Measurements from ENCODE around the gene LBX1.

Gene LBX1

DNA sequence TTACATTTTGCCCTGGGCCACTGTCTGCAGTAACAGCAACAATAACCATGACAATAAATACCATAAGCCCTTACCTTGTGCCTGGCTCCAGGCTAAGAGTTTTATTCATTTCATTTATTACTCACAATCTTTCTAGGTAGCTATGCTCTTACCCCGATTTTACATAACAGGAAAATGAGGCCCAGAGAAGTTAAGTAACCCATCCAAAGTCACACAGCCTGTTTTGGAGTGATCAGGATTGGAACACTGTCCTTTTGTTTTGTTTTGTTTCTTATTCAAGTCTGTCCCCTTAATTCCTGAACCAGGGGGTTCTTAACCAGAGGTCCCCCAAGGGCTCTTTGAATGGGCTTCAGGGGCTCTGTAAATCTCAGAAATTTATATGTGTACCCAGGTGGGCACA, 4.2 kb upstream of the LBX1 start:
- ChIA-PET CTCF (no interaction called here), POLR2A (no interaction called here)
- DNase-seq (ENCODE audit: extremely low spot score) = no peak
- TF ChIP-seq BHLHE40 (IDR thresholded peaks at IDR 0.05; ENCODE audit: borderline replicate concordance) (no peak), NFRKB (IDR thresholded peaks at IDR 0.05) (no peak), L3MBTL2 (conservative IDR thresholded peaks at IDR 0.05) (no peak), TARDBP (IDR thresholded peaks at IDR 0.05) (no peak), FOXK2 (IDR thresholded peaks at IDR 0.05) (no peak), SUZ12 (IDR thresholded peaks at IDR 0.05) (no peak)

DNA sequence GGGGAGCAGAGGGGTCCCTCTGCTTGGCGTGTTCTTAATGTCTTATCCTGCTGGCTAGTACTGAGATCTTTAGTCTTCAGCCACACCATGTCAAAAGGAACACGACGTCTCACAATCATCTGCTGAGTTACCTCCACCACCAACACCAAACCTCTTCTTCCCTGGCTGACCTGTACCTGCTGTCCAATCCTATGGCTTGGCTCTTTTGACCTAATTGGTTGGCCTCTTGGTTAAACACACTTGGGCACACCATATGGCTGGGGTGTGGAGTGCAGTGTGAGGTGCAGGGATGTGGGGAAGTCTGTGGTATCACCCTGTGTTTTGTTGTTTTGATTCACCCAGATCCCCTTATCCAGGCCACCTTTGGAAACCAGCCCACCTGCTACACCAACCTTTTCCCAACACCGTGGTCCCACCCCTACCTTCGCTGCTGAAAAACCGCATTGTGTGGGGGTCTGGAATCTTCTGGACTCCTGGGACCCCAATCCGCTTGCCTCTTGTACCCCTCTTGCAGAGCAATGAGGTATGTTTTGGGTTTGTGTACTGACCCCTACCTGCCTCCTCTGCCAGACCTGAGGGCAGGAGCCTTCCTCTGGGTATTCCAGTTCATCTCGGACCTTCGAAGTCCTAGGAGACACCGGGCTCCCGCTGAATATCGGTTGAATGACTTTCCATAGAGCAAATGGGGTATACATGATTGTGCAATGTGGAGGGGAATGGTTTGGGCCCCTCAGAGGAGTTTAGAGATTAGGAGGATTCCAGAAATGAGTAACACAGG, 2.8 kb upstream of the LBX1 start:
- ChIA-PET CTCF (no interaction called here), POLR2A (interaction anchor here (1.0 kb wide), 1 partner anchor 56 kb away, joined by 3 read pairs; no protein-coding TSS in a partner anchor)
- no peak for DNase-seq (ENCODE audit: extremely low spot score)
- TF ChIP-seq HDGF (IDR thresholded peaks at IDR 0.05; ENCODE audit: borderline replicate concordance) = no peak
- no peak for TF ChIP-seq CTBP1 (IDR thresholded peaks at IDR 0.05; ENCODE audit: borderline replicate concordance)
- TF ChIP-seq TARDBP (IDR thresholded peaks at IDR 0.05) = no peak
- no peak for TF ChIP-seq FOXA1 (IDR thresholded peaks at IDR 0.05)

- ChIA-PET POLR2A (interaction anchor here (1.0 kb wide), 2 partner anchors 12 to 57 kb away, joined by 3 read pairs; no protein-coding TSS in a partner anchor), CTCF (interaction anchor here (2.6 kb wide), 1 partner anchor 17 kb away, joined by 19 read pairs; no protein-coding TSS in a partner anchor)
- no peak for TF ChIP-seq L3MBTL2 (conservative IDR thresholded peaks at IDR 0.05)
- DNase-seq (ENCODE audit: extremely low spot score) = no peak
Observed at GRCh38 chr10:101231092-101231491, 1.8 kb upstream of the LBX1 start.

- ChIA-PET POLR2A (interaction anchor here (1.0 to 1.8 kb wide), 7 partner anchors 10 to 62 kb away, joined by 3 to 17 read pairs (median 4); no protein-coding TSS in a partner anchor), CTCF (interaction anchor here (1.2 to 2.6 kb wide), 2 partner anchors 16 to 36 kb away, joined by 5 to 19 read pairs; no protein-coding TSS in a partner anchor)
- no peak for TF ChIP-seq FOXM1 (IDR thresholded peaks at IDR 0.05; ENCODE audit: borderline replicate concordance)
- no peak for TF ChIP-seq ZNF384 (IDR thresholded peaks at IDR 0.05)
- no peak for TF ChIP-seq PKNOX1 (IDR thresholded peaks at IDR 0.05)
- TF ChIP-seq HDGF (IDR thresholded peaks at IDR 0.05; ENCODE audit: borderline replicate concordance) = no peak
- no peak for TF ChIP-seq BHLHE40 (IDR thresholded peaks at IDR 0.05; ENCODE audit: borderline replicate concordance)
- no peak for TF ChIP-seq CTBP1 (IDR thresholded peaks at IDR 0.05; ENCODE audit: borderline replicate concordance)
- no peak for TF ChIP-seq NFRKB (IDR thresholded peaks at IDR 0.05)
- no peak for TF ChIP-seq LEF1 (IDR thresholded peaks at IDR 0.05; ENCODE audit: borderline replicate concordance)
- no peak for TF ChIP-seq FOXA1 (IDR thresholded peaks at IDR 0.05)
- TF ChIP-seq FOXK2 (IDR thresholded peaks at IDR 0.05) = no peak
- no peak for TF ChIP-seq TARDBP (IDR thresholded peaks at IDR 0.05)
- TF ChIP-seq SUZ12 (IDR thresholded peaks at IDR 0.05) = no peak
- DNase-seq (ENCODE audit: extremely low spot score) = peak; percentile 75
Observed at GRCh38 chr10:101230183-101230917, 1.1 kb upstream of the LBX1 start.

DNA sequence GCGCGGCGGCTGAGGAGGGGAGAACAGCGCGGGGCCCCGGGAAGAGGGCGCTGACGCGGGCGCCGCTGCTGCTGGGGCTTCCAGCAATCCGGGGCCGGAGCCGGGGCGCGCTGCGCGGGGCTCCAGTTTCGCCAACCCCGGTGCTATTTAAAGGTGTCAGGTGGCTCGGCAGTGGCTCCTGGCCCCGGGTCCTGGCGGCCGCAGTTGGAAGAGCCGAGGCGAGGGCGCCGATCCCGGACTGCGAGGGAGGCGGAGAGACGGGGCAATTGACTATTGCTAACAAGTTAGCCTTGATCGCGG, 347 bp downstream of the LBX1 start:
- DNase-seq (ENCODE audit: extremely low spot score) = no peak
- POLR2A ChIA-PET = interaction anchor here (0.5 to 1.8 kb wide), 9 partner anchors 8 to 238 kb away, joined by 3 to 17 read pairs (median 6); no protein-coding TSS in a partner anchor
- CTCF ChIA-PET = interaction anchor here (2.6 kb wide), 1 partner anchor 15 kb away, joined by 19 read pairs; no protein-coding TSS in a partner anchor
- no peak for TF ChIP-seq ZNF384 (IDR thresholded peaks at IDR 0.05)
- no peak for TF ChIP-seq LEF1 (IDR thresholded peaks at IDR 0.05; ENCODE audit: borderline replicate concordance)
- TF ChIP-seq TARDBP (IDR thresholded peaks at IDR 0.05) = no peak
- no peak for TF ChIP-seq PKNOX1 (IDR thresholded peaks at IDR 0.05)
- no peak for TF ChIP-seq FOXA1 (IDR thresholded peaks at IDR 0.05)
- no peak for TF ChIP-seq NFRKB (IDR thresholded peaks at IDR 0.05)
- no peak for TF ChIP-seq SP1 (IDR thresholded peaks at IDR 0.05)
- TF ChIP-seq L3MBTL2 (conservative IDR thresholded peaks at IDR 0.05) = no peak
- no peak for TF ChIP-seq HDGF (IDR thresholded peaks at IDR 0.05; ENCODE audit: borderline replicate concordance)

GRCh38 chr10:101228153-101228965, 904 bp downstream of the LBX1 start:
- CTCF ChIA-PET = interaction anchor here (1.0 kb wide), 1 partner anchor 14 kb away, joined by 3 read pairs; no protein-coding TSS in a partner anchor
- DNase-seq (ENCODE audit: extremely low spot score) = no peak
- POLR2A ChIA-PET = no interaction called here
- TF ChIP-seq ARNT (IDR thresholded peaks at IDR 0.05) = no peak
- TF ChIP-seq ZNF384 (IDR thresholded peaks at IDR 0.05) = no peak
- no peak for TF ChIP-seq ELF4 (IDR thresholded peaks at IDR 0.05)
- TF ChIP-seq BHLHE40 (IDR thresholded peaks at IDR 0.05; ENCODE audit: borderline replicate concordance) = no peak
- TF ChIP-seq PKNOX1 (IDR thresholded peaks at IDR 0.05) = no peak
- no peak for TF ChIP-seq L3MBTL2 (conservative IDR thresholded peaks at IDR 0.05)
- TF ChIP-seq FOXK2 (IDR thresholded peaks at IDR 0.05) = no peak
- no peak for TF ChIP-seq CTBP1 (IDR thresholded peaks at IDR 0.05; ENCODE audit: borderline replicate concordance)
- no peak for TF ChIP-seq LEF1 (IDR thresholded peaks at IDR 0.05; ENCODE audit: borderline replicate concordance)
- no peak for TF ChIP-seq TARDBP (IDR thresholded peaks at IDR 0.05)
- TF ChIP-seq NFRKB (IDR thresholded peaks at IDR 0.05) = no peak
- TF ChIP-seq SUZ12 (IDR thresholded peaks at IDR 0.05) = no peak
- TF ChIP-seq FOXA1 (IDR thresholded peaks at IDR 0.05) = no peak
- no peak for TF ChIP-seq HDGF (IDR thresholded peaks at IDR 0.05; ENCODE audit: borderline replicate concordance)
- TF ChIP-seq SP1 (IDR thresholded peaks at IDR 0.05) = no peak
- TF ChIP-seq FOXM1 (IDR thresholded peaks at IDR 0.05; ENCODE audit: borderline replicate concordance) = no peak
